ENCODE measurements around the gene CUL7. TPM values are rescaled to one million over a fixed set of nuclear protein-coding genes. Genes with fewer than 3 reads are reported as not detected.
A peak's percentile ranks its signal among the peaks of the same experiment; 100 is the strongest.

The CUL7 gene
- total and polyA plus RNA-seq, 9 of the 15 experiments (the other 6 are each of a cell fraction or from before 2014, with no cell fraction given): 0.44 to 20.1 (median 8.6) TPM

- TF ChIP-seq RNF219 (CRISPR knock-in tag; IDR thresholded peaks at IDR 0.05) (peak; percentile 87), GTF2A2 (tag; IDR thresholded peaks at IDR 0.05) (no peak), ZNF165 (CRISPR knock-in tag; IDR thresholded peaks at IDR 0.05; ENCODE audit: borderline replicate concordance) (no peak; the same call in 1 of the 2 replicates), MYNN (IDR thresholded peaks at IDR 0.05) (peak; percentile 95), MYNN (CRISPR knock-in tag; IDR thresholded peaks at IDR 0.05) (no peak), ERF (CRISPR knock-in tag; IDR thresholded peaks at IDR 0.05) (peak; percentile 99), MXD1 (CRISPR knock-in tag; IDR thresholded peaks at IDR 0.05; ENCODE audit: borderline replicate concordance, poor library complexity, severe bottlenecking) (peak; percentile 58), PRDM10 (IDR thresholded peaks at IDR 0.05; ENCODE audit: partially characterized antibody) (no peak), CCAR2 (IDR thresholded peaks at IDR 0.05; ENCODE audit: low read depth, low read length) (no peak), ZNF3 (CRISPR knock-in tag; IDR thresholded peaks at IDR 0.05) (no peak; the same call in 1 of the 2 replicates), NR2C1 (IDR thresholded peaks at IDR 0.05) (no peak), NR2C1 (tag; IDR thresholded peaks at IDR 0.05) (no peak), MCM3 (IDR thresholded peaks at IDR 0.05) (no peak), KLF16 (IDR thresholded peaks at IDR 0.05) (no peak), SUPT5H (IDR thresholded peaks at IDR 0.05) (peak; percentile 96), TFAM (CRISPR knock-in tag; conservative IDR thresholded peaks at IDR 0.05) (no peak), NEUROD1 (IDR thresholded peaks at IDR 0.05; ENCODE audit: borderline replicate concordance, low read depth, low read length, partially characterized antibody) (peak; percentile 68), ZNF280A (IDR thresholded peaks at IDR 0.05; ENCODE audit: low read depth, partially characterized antibody) (no peak), CTBP1 (IDR thresholded peaks at IDR 0.05; ENCODE audit: borderline replicate concordance) (peak; percentile 84), HMBOX1 (IDR thresholded peaks at IDR 0.05) (no peak), BMI1 (IDR thresholded peaks at IDR 0.05; ENCODE audit: low read length) (no peak), NUFIP1 (IDR thresholded peaks at IDR 0.05; ENCODE audit: partially characterized antibody) (no peak)
Measured at GRCh38 chr6:43053545-43054205, at the start of gene CUL7 (continued).
